Measurements from ENCODE around the gene GALNT18. TPM values are rescaled to one million over a fixed set of nuclear protein-coding genes. Genes with fewer than 3 reads are reported as not detected.

GALNT18 gene
- polyA plus RNA-seq, 1 donor from 2014 or later, result 7.6 TPM

GRCh38 chr11:11458001-11458400 is 163.8 kb downstream of the GALNT18 start:
- Histone ChIP-seq H3K9ac (ENCODE audit: low read length) (no peak overlapping the region), H3K9me3 (ENCODE audit: low read length) (no peaks in the 10 kb centered on the region), H3K79me2 (replicated peaks; ENCODE audit: insufficient read depth, low read length) (no peaks in the 10 kb centered on the region), H4K20me1 (ENCODE audit: insufficient read depth) (no peaks in the 10 kb centered on the region), H3K36me3 (ENCODE audit: insufficient read depth, low read length) (no peaks in the 10 kb centered on the region), H3K4me3 (ENCODE audit: low read length) (no peak overlapping the region), H3K9me2 (ENCODE audit: insufficient read depth, low read length) (no peaks in the 10 kb centered on the region), H3K27me3 (ENCODE audit: insufficient read depth, low read depth, low read length) (no peaks in the 10 kb centered on the region), H3K27ac (ENCODE audit: low read length) (no peak overlapping the region), H3F3A (ENCODE audit: insufficient read depth, low read length, poor library complexity, severe bottlenecking) (no peaks in the 10 kb centered on the region), H2AFZ (ENCODE audit: low read depth, low read length) (no peak overlapping the region), H3K4me2 (ENCODE audit: low read length) (no peak overlapping the region)
- TF ChIP-seq RAD21 (conservative IDR thresholded peaks at IDR 0.05) (no peak), MXI1 (conservative IDR thresholded peaks at IDR 0.05; ENCODE audit: poor library complexity, severe bottlenecking) (no peak), SMC3 (conservative IDR thresholded peaks at IDR 0.05; ENCODE audit: poor library complexity) (no peak), REST (IDR thresholded peaks at IDR 0.05; ENCODE audit: borderline replicate concordance) (no peak), POLR2AphosphoS5 (IDR thresholded peaks at IDR 0.05) (no peak), TAF1 (IDR thresholded peaks at IDR 0.05; ENCODE audit: low read depth) (no peak), EP300 (conservative IDR thresholded peaks at IDR 0.05; ENCODE audit: poor library complexity, severe bottlenecking) (no peak)

GRCh38 chr11:11456866-11457265 is 164.9 kb downstream of the GALNT18 start:
- Histone ChIP-seq H3K4me3 (ENCODE audit: low read length) (no peak overlapping the region), H3K27me3 (ENCODE audit: insufficient read depth, low read depth, low read length) (no peaks in the 10 kb centered on the region), H3K9ac (ENCODE audit: low read length) (no peak overlapping the region), H3K36me3 (ENCODE audit: insufficient read depth, low read length) (no peaks in the 10 kb centered on the region), H3K79me2 (replicated peaks; ENCODE audit: insufficient read depth, low read length) (no peaks in the 10 kb centered on the region), H3K4me2 (ENCODE audit: low read length) (no peak overlapping the region), H3K27ac (ENCODE audit: low read length) (no peak overlapping the region), H4K20me1 (ENCODE audit: insufficient read depth) (no peaks in the 10 kb centered on the region), H3K9me2 (ENCODE audit: insufficient read depth, low read length) (no peaks in the 10 kb centered on the region), H2AFZ (ENCODE audit: low read depth, low read length) (no peak overlapping the region), H3F3A (ENCODE audit: insufficient read depth, low read length, poor library complexity, severe bottlenecking) (no peaks in the 10 kb centered on the region), H3K9me3 (ENCODE audit: low read length) (no peaks in the 10 kb centered on the region)
- TF ChIP-seq RAD21 (conservative IDR thresholded peaks at IDR 0.05), result no peak
- no peak for TF ChIP-seq POLR2AphosphoS5 (IDR thresholded peaks at IDR 0.05)
- TF ChIP-seq TAF1 (IDR thresholded peaks at IDR 0.05; ENCODE audit: low read depth), result no peak
- no peak for TF ChIP-seq CTCF (IDR thresholded peaks at IDR 0.05; ENCODE audit: poor library complexity, severe bottlenecking)
- TF ChIP-seq REST (IDR thresholded peaks at IDR 0.05; ENCODE audit: borderline replicate concordance), result no peak
- no peak for TF ChIP-seq EP300 (conservative IDR thresholded peaks at IDR 0.05; ENCODE audit: poor library complexity, severe bottlenecking)
- TF ChIP-seq EZH2 (IDR thresholded peaks at IDR 0.05; ENCODE audit: borderline replicate concordance, insufficient read depth, low read length, poor library complexity, severe bottlenecking), result no peak
- no peak for TF ChIP-seq SMC3 (conservative IDR thresholded peaks at IDR 0.05; ENCODE audit: poor library complexity)
- no peak for TF ChIP-seq MXI1 (conservative IDR thresholded peaks at IDR 0.05; ENCODE audit: poor library complexity, severe bottlenecking)

Data from neural cell (in vitro differentiated cells).